Hematopoietic multipotent progenitor cell treated with erythropoietin and hydrocortisone succinate and interleukin-3 and kit ligand, for 15 days (in vitro differentiated cells): Measurements from ENCODE around the gene SLC30A3.

Experiments
- DNase-seq: peaks from one replicate; pipeline ENCODE4 v3.0.0-alpha.2; 2015; ENCODE audit warnings: low spot score

The SLC30A3 gene

GRCh38 chr2:27258051-27258450 is 4.8 kb downstream of the SLC30A3 start:
- no peak for DNase-seq

GRCh38 chr2:27256855-27257454 is 5.9 kb downstream of the SLC30A3 start:
- DNase-seq: no peak

GRCh38 chr2:27255660-27256059 is 7.2 kb downstream of the SLC30A3 start:
- no peak for DNase-seq

- no peak for DNase-seq
These were observed 7.7 kb downstream of the SLC30A3 start for GRCh38 chr2:27255187-27255586.

- no peak for DNase-seq
These were observed 11.1 kb downstream of the SLC30A3 start for GRCh38 chr2:27251766-27252165.

GRCh38 chr2:27250652-27251379 is 12.0 kb downstream of the SLC30A3 start:
- DNase-seq: no peak

GRCh38 chr2:27249891-27250651 is 12.8 kb downstream of the SLC30A3 start:
- no peak for DNase-seq

GRCh38 chr2:27249159-27249890 is 13.5 kb downstream of the SLC30A3 start:
- DNase-seq: no peak

GRCh38 chr2:27247893-27248292 is 15.0 kb downstream of the SLC30A3 start:
- DNase-seq: no peak

GRCh38 chr2:27245626-27246025 is 17.2 kb downstream of the SLC30A3 start:
- DNase-seq: no peak

- no peak for DNase-seq
These were observed 17.7 kb downstream of the SLC30A3 start for GRCh38 chr2:27245116-27245515.

GRCh38 chr2:27243391-27244130 is 19.3 kb downstream of the SLC30A3 start:
- DNase-seq: no peak

- DNase-seq: no peak
These were observed 20.3 kb downstream of the SLC30A3 start for GRCh38 chr2:27242614-27242951.

- no peak for DNase-seq
These were observed 20.9 kb downstream of the SLC30A3 start for GRCh38 chr2:27241761-27242613.

GRCh38 chr2:27240406-27240805 is 22.4 kb downstream of the SLC30A3 start:
- no peak for DNase-seq

GRCh38 chr2:27238976-27239375 is 23.9 kb downstream of the SLC30A3 start:
- no peak for DNase-seq

- DNase-seq: no peak
These were observed 25.4 kb downstream of the SLC30A3 start for GRCh38 chr2:27237341-27237945.

- DNase-seq: no peak
These were observed 26.2 kb downstream of the SLC30A3 start for GRCh38 chr2:27236626-27237025.

GRCh38 chr2:27236136-27236535 is 26.7 kb downstream of the SLC30A3 start:
- no peak for DNase-seq

- no peak for DNase-seq
These were observed 29.5 kb downstream of the SLC30A3 start for GRCh38 chr2:27233341-27233740.
